ENCODE measurements around the gene VPS13C. TPM values are rescaled to one million over a fixed set of nuclear protein-coding genes. Genes with fewer than 3 reads are reported as not detected.

Gene VPS13C
- total and polyA plus RNA-seq, 2 donors (not counting 3 experiments of a cell fraction or from before 2014, with no cell fraction given), result 10.8 to 60.3 TPM

DNA sequence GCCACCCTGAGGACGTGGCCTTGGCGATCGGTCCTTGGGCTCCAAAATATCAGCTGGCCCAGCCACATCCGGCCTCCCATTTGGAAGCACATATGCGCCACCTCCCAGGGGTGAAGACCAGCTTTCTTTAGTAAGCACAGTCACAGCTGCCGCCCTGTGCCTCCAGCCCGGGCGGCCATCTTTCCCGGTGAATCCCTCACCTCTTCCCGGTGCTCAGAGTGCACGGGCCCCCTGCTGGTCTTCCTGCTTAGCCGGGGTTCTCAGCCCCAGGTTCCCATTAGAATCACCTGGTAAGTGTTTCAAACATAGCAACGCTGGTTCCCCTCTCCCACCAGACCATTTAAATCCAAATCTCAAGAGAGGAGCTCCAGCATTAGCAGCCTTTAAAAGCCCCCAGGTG lies 232.2 kb downstream of the VPS13C start:
- Histone ChIP-seq H3K4me3 (replicated peaks in 1 of 3; ENCODE audit: insufficient read depth in 1 of 3, low read depth in 1 of 3, low read length in 3 of 3) (no peak overlapping the region), H3K27ac (ENCODE audit: insufficient read depth, low read depth, low read length) (no peak overlapping the region), H3K4me2 (ENCODE audit: insufficient read depth, low read length) (no peak overlapping the region), H3K9ac (replicated peaks; ENCODE audit: extremely low read depth, insufficient read depth, low read length) (no peak overlapping the region), H3K9me1 (replicated peaks; ENCODE audit: control insufficient read depth, extremely low read depth, insufficient read depth, low read length) (no peaks in the 10 kb centered on the region), H3K27me3 (ENCODE audit: control insufficient read depth in 2 of 2, insufficient read depth in 2 of 2, low read length in 2 of 2) (peaks cover 3 to 4% of the 10 kb centered on the region in 2 experiments), H3K36me3 (ENCODE audit: control insufficient read depth in 2 of 2, extremely low read depth in 1 of 2, insufficient read depth in 2 of 2, low read length in 2 of 2) (no peaks in the 10 kb centered on the region), H4K20me1 (replicated peaks; ENCODE audit: control insufficient read depth, extremely low read depth, insufficient read depth, low read length) (no peaks in the 10 kb centered on the region), H3K79me2 (ENCODE audit: control insufficient read depth, insufficient read depth, low read length) (no peaks in the 10 kb centered on the region), H3K9me3 (replicated peaks; ENCODE audit: control insufficient read depth, insufficient read depth, low read length) (no peaks in the 10 kb centered on the region), H3K4me1 (ENCODE audit: control insufficient read depth, extremely low read depth, insufficient read depth, low read length) (no peaks in the 10 kb centered on the region), H2AFZ (ENCODE audit: low read depth, low read length) (no peak overlapping the region)
- TF ChIP-seq JUN (IDR thresholded peaks at IDR 0.05; ENCODE audit: borderline replicate concordance, insufficient read depth, insufficient read length, low read depth) (no peak), POLR2AphosphoS5 (IDR thresholded peaks at IDR 0.05; ENCODE audit: insufficient read depth, low read depth, low read length) (no peak), GATA2 (IDR thresholded peaks at IDR 0.05; ENCODE audit: insufficient read depth, insufficient read length, low read depth, low read length) (no peak), POLR2A (IDR thresholded peaks at IDR 0.05; ENCODE audit: low read depth, low read length) (no peak), EZH2 (IDR thresholded peaks at IDR 0.05; ENCODE audit: borderline replicate concordance, low read depth, low read length, severe bottlenecking) (no peak), FOS (IDR thresholded peaks at IDR 0.05; ENCODE audit: borderline replicate concordance, insufficient read depth, low read length) (no peak), MYC (IDR thresholded peaks at IDR 0.05; ENCODE audit: low read depth, low read length) (no peak), MAX (IDR thresholded peaks at IDR 0.05; ENCODE audit: insufficient read depth, insufficient read length) (no peak)
- TF ChIP-seq, protein P1, sequence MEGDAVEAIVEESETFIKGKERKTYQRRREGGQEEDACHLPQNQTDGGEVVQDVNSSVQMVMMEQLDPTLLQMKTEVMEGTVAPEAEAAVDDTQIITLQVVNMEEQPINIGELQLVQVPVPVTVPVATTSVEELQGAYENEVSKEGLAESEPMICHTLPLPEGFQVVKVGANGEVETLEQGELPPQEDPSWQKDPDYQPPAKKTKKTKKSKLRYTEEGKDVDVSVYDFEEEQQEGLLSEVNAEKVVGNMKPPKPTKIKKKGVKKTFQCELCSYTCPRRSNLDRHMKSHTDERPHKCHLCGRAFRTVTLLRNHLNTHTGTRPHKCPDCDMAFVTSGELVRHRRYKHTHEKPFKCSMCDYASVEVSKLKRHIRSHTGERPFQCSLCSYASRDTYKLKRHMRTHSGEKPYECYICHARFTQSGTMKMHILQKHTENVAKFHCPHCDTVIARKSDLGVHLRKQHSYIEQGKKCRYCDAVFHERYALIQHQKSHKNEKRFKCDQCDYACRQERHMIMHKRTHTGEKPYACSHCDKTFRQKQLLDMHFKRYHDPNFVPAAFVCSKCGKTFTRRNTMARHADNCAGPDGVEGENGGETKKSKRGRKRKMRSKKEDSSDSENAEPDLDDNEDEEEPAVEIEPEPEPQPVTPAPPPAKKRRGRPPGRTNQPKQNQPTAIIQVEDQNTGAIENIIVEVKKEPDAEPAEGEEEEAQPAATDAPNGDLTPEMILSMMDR (IDR thresholded peaks at IDR 0.05; ENCODE audit: extremely low read depth in 1 of 2, insufficient read depth in 1 of 2, low read depth in 1 of 2, low read length in 2 of 2), result no peak
- intact Hi-C loops (cut with micrococcal nuclease), result no loop called here
- DNase-seq (ENCODE audit: low read depth, low spot score), result no peak
- no peak for FAIRE-seq
- no TSS peak for BruUV-seq (replicated peaks)
- ChIA-PET CTCF (interaction anchor here (0.7 kb wide), 1 partner anchor 372 kb away, joined by 4 read pairs; no protein-coding TSS in a partner anchor), POLR2A (no interaction called here)
- dilution Hi-C loops (cut with MboI; ENCODE audit: extremely low pct_ligation_motif_present, low sequenced_read_pairs), result no loop called here

Measured in endothelial cell of umbilical vein (primary cell).